Hematopoietic multipotent progenitor cell treated with erythropoietin and hydrocortisone succinate and interleukin-3 and kit ligand, for 15 days (in vitro differentiated cells): ENCODE data around the gene ZNF436.
"Not testable (repeated sequence)": the region's sequence is repeated elsewhere in the genome, so short reads cannot be mapped to it uniquely, and the experiment has no call there.

Experiments used
- DNase-seq: peaks from one replicate; pipeline ENCODE4 v3.0.0-alpha.2; 2015; ENCODE audit warnings: low spot score

ZNF436 gene

DNA sequence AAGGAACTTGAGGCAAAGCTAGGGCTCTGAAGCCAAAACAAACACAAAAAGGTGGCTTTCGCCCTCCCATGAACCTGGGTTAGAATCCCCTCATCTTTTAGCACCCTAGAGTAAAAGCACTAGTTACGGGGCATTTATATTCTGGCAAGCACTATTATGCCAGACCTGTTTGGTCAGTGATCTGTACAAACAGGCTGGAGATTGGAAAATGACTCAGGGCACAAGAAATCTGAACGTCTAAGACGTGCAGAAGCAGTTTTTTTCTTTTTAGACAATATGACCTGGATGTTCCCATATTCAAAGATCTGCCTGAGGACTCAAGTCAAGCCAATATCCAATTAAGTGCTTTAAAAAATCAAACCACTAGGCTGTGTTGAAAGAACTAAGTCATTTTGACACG, 3.0 kb downstream of the ZNF436 start:
- no peak for DNase-seq

DNA sequence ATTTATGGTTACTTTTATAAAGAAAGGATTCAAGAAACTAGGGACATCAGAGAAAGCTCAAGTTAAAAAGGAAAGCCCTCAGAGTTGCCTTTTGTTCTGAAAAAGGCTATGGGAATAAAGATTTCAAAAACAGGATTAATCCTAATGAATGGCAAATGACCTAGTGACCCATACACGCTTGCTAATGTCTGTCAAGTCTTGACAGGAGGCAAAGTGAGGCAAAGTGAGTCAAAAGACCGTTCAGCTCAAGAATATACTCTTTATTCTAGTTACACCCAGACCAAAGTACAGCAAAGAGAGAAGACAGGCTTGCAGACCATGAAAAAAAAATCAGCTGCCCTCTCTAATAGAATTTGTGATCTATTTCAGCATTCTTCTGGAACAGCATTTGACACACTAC, 3.5 kb downstream of the ZNF436 start:
- DNase-seq: no peak

DNA sequence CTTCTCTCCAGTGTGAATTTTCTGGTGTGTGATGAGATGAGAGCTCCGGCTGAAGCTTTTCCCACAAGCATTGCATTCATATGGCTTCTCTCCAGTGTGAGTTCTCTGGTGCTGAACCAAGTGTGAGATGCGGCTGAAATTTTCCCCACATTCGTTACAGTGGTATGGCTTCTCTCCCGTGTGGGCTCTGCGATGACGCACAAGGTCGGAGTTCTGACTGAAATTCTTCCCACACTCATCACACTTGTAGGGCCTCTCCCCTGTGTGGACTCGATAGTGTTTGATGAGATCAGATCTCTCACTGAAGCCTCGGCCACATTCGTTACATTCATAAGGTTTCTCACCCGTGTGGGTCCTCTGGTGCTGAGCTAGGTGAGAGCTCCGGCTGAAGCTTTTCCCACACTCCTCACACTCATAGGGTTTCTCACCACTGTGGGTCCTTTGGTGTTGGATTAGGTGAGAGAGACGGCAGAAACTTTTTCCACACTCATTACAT, 7.4 kb downstream of the ZNF436 start:
- no peak for DNase-seq

DNA sequence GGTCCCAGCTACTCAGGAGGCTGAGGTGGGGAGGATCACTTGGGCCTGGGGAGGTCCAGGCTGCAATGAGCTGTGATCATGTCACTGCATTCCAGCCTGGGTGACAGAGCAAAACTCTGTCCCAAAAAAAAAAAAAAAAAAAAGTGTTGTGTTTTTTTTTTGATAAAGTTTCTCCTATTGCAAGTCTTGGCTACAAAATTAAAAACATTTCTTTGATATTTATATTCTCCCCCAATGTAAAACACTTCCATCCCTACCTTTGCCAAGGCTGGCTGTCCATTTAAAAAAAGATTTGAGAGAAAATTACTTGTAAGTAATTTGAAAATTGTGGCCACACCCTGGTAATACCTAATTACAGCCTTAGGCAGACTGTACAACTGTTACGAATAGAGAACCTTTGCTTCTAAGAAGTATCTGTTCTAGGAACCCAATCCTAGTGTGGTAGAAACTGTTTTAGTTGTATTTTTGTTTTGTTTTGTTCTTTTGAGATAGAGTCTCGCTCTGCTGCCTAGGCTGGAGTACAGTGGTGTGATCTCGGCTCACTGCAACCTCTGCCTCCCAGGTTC, 11.2 kb downstream of the ZNF436 start:
- no peak for DNase-seq

DNA sequence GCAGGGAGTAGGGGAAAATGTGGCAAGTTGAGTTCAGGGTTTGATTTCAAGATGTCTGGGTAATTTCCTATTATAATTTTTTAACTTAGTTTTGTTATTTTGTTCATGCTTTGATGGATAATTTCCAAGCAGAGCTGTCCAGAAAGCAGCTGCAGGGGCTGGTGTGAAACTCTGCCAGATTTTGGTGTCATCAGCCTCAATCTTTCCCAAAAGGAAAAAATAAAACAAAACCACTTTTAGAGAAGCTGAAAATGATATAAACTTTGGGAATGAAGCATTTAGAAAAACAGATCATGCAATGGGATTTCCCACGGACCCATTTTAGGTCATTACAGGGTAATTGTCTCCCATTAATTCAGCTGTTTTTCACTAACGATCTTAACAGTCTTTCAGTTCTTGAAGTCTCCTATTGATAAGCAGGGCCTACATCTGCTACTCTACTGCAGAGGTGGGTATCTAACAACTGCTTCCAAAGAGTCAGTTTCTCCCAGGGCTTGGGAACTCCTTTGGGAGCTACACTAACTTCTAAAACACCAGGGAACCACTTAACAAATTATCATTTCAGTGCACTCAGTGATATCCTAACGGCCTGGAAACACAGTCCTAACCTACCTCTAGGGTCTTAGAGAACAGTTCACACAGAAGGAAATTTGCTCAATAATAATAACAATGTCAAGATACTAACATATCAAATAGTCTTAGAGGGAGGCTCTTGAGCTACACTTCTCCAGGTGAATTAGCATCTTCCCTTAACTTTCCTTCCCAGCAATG, 12.3 kb downstream of the ZNF436 start:
- DNase-seq: no peak

DNA sequence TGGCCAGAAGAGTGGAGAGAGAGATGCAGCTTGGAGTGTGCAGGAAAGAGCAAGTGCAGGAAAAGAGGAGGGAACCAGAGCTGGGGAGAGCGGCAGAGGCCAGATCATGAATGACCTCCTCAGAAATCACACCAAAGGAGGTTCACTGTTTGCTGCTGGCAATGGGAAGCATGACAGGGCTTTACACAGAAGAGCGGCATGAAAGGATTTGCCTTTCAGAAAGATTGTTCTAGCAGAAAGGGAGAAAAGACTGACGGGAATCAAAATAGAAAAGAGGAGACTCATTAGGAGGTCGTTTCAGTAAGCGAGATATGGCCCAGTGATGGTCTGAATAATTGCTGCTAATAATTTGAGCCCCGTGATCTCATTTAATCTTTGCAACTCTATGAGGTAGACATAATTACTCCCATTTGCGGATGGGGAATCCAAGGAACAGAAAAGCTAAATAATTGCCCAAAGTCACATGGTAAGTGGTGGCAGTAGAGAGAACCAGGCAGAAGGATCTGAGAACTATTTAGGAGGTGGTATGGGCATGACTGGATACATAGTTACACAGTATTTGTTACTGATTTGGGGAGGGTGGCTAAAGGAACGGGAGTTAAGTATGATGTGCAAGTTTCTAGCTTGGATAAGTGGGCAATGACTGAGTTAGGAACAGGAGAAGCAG, 13.0 kb downstream of the ZNF436 start:
- DNase-seq: no peak

DNA sequence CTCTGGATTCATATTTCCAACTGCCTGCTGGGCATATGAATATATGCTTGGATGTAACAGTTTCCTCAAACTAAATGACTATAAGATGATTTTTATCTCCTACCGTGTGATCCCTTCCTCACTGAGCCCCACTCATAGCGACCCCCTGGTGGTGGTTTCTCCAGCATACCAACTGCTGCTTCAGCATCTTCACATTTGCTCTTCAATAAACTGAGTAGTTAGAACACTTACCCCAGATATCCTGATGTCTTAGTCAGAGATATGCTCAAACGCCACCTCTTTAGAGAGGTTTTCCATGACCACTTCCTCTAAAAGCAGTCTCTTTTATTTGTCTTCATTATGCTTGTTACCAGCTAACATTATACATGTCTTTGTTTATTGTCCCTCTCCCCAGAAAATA, 15.4 kb downstream of the ZNF436 start:
- no peak for DNase-seq

DNA sequence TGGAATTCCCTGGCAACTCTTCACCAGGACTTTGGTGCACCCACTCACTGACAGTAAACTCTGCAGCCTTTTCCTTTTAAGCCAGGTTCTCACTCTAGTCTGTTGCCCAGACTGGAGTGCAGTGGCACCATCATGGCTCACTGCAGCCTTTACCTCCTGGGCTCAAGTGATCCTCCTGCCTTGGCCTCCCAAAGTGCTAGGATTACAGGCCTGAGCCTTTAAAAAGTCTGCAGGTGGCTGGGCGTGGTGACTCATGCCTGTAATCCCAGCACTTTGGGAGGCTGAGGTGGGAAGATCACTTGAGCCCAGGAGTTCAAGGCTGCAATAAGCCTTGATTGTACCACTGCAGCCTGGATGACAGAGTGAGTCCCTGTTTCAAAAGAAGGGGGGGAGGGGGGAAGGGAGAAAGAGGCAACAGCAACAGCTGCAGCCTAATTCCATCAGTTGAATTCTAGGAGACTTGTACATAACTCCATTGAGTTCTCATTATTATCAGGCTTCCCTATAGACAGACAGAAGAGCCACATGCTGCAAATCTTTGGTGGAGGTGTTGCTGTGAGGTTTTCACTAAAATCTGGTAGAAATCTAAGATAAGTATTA, 17.4 kb downstream of the ZNF436 start:
- no peak for DNase-seq

DNA sequence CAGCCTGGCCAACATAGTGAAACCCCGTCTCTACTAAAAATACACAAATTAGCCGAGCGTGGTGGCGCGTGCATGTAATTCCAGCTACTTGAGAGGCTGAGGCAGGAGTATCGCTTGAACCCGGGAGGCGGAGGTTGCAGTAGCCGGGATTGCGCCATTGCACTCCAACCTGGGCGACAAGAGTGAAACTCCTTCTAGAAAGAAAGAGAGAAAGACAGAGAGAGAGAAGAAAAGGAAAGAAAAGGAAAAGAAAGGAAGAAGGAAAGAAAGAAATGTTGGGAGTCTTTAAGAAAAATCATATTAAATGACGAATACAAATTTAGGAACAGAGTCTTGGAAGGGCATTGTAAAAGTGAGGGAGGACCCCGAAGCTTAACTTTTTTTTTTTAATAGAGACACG, 23.7 kb downstream of the ZNF436 start:
- DNase-seq: no peak

DNA sequence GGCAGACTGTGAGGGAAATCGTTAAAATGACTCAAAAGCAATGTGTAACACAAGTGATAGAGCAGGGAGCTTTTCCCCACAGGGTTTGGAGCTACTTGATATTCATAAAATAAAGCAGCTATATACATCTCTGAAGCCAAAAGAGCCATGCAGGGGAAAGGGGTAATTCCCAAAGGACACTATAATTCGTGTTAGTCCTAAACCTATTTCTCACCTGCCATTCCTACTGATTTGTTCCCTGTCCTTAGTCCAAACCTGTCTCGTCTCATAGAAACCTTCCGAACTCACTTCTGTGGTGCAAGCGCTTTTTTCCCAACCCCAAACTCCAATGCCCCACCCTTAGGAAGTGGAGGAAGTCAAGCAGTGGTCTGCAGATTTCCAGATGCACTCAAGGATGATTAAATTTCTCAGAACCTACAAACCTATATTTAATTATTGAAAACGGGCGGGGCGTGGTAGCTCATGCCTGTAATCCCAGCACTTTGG, 24.6 kb downstream of the ZNF436 start:
- no peak for DNase-seq

DNA sequence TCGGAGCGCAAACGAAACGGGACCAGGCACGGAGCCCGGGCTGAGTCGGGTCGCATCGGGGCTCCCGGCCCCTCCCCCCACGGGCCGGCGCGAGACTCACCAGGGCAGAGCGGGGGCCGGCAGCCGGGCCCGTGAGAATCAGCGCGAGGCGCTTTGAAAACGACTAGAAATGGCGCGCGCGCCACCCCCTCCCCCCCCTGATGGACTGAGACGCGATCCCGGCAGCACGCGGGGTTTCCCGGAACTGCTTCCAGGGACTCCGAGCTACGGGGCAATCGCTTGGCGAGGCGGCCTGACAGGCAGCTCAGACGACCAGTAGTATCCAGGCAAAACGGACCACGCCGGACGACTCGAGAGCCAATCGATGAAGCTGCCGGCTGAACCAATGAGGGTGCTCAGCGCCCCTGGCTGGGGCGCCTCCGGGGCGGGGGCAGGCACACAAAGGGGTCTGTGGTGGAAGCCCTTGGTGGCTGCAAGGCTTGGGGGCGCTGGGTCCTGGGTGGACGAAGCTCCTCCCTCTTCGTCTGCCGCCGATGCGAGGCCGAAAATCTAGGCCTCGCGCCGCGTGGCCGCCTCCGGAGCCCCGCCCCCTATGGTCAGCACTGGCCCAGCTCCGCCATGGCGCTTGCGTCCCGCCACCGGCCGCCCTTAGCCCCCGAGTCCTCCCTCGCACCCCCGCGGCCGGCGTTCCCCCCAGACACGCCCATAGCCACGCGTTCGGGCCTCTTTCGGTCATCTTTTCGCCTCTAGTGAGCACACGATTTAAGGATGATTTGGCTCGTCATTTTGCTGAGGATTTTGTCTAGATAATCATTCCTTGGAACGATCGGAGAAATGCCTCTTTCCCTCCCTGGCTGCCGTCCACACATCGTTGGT, 25.3 kb downstream of the ZNF436 start, which contains the start of gene HNRNPR:
TSS of gene HNRNPR (minus strand) at position 174 of the 876 bp plus-strand sequence. CDS start 3,276 bp downstream, outside the sequence.
- peak; percentile 98 for DNase-seq

DNA sequence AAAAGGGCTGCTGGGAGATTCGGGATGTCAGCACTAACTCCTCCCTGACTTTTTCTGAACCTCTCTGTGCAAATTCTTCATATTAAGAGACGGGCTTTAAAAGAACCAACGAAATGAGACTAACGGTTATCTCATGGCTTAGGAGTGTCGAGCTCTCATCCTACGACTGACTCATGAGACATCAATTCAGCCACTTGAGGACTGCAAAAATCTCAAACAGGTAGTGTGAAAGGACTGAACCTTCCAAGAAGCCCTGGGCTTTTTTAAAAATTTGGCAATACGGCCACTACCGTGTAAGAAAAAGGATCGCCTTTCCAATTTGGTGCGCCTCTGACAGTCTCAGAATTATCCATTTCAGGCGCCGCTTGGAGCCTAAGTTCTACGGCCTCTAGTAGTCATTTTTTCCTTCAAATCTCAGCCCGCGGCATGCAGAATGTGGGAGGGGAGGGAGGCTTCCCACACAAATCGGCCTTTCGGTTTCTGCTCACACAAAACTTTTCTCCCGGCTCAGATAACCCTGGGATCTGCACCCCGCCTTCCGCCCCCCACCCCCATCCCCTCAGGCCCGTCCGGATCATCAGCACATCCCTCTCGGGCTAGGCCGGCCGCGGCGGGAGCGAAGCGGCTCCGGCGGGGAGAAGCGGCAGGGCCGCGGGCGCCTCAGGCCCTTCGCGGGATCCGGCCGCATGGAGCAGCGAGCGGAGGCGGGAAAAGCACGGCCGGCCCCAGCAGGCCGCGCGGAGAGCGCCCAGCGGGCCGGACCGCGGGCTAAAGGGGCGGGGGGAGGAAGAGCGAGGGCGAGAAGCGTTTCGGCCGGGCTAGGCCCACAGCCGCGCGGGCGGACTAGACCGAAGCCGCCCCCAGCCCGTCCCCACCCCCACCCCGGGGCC, 26.2 kb downstream of the ZNF436 start:
- DNase-seq: peak; percentile 59

DNA sequence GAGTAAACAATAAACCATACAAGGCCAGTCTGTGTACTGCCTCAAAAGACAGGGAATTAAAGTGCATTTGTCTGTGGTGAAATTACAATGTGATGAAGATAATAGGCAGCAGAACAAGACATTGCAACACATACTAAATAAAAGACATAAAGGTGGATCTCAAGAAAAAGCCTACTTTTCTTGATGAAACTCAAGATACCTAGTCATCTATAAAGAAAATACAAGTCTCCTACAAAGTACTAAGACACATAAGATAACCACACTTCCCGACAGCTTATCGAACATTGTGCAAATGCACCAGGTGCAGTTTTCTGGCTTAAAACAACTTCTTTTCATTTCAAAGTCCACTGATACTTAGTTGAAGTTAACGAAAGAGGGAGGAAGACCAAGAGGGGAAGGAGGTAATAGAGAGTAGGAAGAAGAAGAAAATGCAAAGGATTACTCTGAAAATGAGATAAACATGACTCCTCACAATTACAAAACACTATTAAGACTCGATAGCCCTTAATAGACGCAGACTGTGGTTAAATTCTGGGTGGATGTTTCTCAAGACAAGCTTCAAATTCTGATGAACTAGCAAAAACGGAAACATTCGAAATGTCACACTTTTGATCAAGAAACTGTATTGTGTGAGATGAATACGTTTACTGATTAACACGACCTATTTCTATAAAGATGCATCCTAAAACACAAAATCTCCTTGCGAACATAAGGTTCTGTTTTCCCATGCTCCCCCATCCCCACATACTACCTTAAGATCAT, 27.5 kb downstream of the ZNF436 start:
- DNase-seq: peak; percentile 29

DNA sequence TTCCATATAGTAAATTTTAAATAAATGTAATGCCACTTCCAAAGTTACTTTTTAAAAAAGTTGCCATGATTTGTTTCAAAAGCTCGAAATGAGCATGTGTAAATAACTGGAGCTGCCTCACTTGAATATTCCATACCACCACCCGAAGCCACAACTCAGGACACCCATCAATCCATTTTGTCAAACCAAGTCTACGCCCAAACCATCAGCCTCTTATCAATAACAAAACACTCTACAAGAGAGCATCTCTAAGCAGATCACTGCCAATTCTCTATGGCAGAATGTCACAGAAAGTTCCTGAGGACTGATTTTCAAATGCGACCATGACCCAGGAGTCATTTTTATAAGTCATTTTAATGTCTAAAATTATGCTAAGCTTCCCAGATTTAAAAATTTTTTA, 30.0 kb downstream of the ZNF436 start:
- DNase-seq: peak; percentile 19

DNA sequence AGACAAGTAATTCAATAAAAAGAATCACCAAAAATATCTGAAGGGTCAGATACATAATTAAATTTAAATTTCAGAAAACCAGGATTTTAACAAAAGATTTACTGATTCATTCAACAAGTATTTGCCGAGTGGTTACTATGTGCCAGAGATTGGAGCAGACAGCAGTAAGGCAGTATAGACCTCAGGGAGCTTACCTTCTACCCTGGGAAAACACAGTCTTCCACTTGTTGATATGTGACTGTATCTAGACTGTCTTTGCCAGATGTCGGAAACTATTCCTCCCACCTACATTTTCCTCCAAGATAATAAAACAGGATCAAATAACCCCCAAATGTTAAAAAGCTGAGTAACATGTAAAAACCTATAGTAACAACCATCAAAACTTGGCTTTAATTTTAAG, 31.8 kb downstream of the ZNF436 start:
- no peak for DNase-seq

DNA sequence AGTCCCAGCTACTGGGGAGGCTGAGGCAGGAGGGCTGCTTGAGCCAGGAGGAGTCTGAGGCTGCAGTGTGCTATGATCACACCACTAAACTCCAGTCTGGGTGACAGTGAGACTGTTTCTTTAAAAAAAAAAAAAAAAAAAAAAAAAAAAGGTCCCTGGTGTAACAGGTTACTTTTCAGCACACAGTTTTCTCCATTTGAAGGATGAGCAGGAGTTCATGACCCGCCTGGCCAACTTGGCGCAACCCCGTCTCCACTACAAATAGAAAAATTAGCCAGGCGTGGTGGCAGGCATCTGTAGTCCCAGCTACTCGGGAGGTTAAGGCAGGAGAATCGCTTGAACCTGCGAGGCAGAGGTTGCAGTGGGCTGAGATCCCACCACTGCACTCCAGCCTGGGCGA, 37.9 kb downstream of the ZNF436 start:
- no peak for DNase-seq

DNA sequence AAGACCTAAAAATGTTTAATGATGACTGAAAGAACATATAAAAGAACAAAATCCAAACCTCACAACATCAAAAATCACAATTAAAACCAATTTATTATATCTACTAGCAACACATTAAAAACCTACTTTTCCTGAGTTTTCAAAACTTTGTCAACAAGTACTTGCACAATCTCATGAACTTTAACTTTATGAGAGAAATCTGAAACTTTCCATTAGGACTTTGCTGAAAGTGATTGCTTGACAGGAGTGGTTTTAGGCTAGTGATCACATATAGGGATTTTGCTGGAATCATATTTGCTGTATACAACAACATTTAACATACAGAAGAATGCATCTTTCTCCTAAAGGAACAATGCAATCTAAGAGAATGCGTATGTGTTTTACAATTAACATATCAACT, 38.8 kb downstream of the ZNF436 start:
- no peak for DNase-seq

DNA sequence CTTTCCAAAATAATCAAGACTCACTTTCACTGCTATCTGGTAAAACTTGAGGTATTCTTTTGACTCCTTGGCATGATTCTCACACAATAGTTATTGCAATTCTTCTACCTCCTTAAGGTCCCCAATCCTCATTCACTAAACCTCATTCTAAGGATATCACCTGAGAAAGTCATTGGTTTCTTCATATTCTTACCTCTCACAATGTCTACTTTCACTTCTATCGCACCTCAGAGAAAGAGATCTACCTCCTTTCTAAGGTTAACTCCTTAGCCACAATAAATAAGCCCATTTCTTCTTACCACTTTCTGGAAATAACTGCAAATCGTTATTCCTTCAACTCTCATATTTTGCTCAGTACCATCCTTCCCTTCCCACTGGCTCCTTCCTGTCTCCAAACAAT, 44.2 kb downstream of the ZNF436 start:
- no peak for DNase-seq

DNA sequence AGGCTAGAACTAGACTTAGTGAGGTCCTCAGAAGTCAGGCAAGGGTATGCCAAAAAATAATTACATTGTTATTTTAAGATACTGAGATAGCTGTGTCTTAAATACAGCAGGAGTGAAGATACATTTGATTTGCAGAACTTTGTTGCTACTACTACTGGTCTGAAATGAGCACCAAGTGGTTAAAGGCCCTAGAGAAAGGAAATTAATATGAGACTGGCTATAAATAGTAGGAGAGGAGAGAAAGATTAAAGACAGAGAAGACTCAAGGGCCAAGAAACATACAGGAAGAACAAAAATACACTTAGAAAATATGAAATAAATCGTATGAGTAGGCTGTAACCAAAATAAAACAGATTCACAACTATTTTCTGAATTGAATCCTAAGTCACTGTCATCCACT, 46.9 kb downstream of the ZNF436 start:
- DNase-seq: no peak

DNA sequence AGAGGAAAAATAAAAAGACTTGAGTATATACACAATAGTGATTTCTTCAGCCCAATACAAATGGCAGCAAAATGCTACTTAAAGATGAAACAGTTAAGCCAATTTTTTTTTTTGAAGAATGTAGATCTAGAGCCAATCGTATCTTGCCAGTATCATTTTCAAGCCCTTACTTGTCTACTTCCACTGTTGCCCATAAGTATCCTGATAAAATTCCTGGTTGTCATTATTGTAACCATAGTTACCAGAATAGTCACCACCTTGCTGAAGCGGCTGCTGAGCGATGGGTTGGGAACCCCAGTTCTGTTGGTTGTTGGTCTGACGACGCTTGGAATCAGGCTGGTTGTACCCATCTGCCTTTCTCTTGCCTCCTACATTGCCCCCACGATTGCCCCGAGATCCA, 59.4 kb downstream of the ZNF436 start:
- not testable (repeated sequence) for DNase-seq
